Mammary epithelial cell (primary cell): ENCODE results near the gene NPFFR1.

Experiments used
- CTCF ChIP-seq, 2 donors: IDR thresholded peaks in 1 of 2; conservative IDR thresholded peaks in 1 of 2; 2 replicates each; pipeline ENCODE4 v1.5.1; 2011 to 2012; ENCODE audit warnings: inconsistent platforms in 2 of 2, low read length in 2 of 2, mild to moderate bottlenecking in 2 of 2, control low read depth in 1 of 2, low read depth in 1 of 2; ENCODE audit not compliant: insufficient read depth in 1 of 2; ENCODE audit errors: extremely low read depth in 1 of 2
- EZH2 ChIP-seq: IDR thresholded peaks from 2 replicates; pipeline ENCODE4 v1.6.1; 2012; ENCODE audit warnings: low read length, inconsistent platforms, borderline replicate concordance

DNA sequence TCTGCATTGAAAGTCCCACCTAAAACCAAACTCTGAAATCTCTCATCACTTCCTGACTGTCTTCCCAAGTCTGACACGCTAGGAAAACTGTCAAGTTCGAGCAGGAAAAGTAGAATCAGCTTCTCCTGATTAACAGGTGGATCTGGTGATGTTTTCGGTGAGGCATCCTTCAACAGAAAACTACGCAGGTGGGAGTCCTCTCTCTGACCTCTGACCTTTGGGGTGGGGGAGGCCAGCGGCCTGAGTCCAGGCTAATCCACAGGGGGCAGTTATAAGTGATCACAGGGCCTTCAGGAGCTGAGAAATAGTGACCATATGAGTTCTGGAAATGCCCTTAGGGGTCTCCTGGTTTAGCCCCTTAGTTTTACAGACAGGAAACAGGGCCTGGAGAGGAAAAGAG is 13.4 kb upstream of the NPFFR1 start:
- no peak for TF ChIP-seq CTCF (conservative IDR thresholded peaks at IDR 0.05 in 1 of 2, IDR thresholded peaks at IDR 0.05 in 1 of 2; ENCODE audit: extremely low read depth in 1 of 2, insufficient read depth in 1 of 2, low read depth in 1 of 2, low read length in 2 of 2)
- no peak for TF ChIP-seq EZH2
